Choroid plexus epithelial cell (primary cell): ENCODE results near the gene SSRP1.
A peak's percentile ranks its signal among the peaks of the same experiment; 100 is the strongest.

ENCODE experiments used
- DNase-seq: peaks from one replicate; pipeline ENCODE4 v3.0.0-alpha.2; 2010; ENCODE audit warnings: low read depth
- H3K4me3 ChIP-seq: 2 replicates; pipeline ENCODE4 v1.5.1; 2011; ENCODE audit warnings: low read depth, mild to moderate bottlenecking, control low read depth, low read length, moderate library complexity
- TF ChIP-seq, protein P1 (sequence below): conservative IDR thresholded peaks from 2 replicates; pipeline ENCODE4 v1.5.1; 2011; ENCODE audit warnings: low read depth, mild to moderate bottlenecking, control low read depth, inconsistent platforms, low read length, moderate library complexity

SSRP1 gene

DNA sequence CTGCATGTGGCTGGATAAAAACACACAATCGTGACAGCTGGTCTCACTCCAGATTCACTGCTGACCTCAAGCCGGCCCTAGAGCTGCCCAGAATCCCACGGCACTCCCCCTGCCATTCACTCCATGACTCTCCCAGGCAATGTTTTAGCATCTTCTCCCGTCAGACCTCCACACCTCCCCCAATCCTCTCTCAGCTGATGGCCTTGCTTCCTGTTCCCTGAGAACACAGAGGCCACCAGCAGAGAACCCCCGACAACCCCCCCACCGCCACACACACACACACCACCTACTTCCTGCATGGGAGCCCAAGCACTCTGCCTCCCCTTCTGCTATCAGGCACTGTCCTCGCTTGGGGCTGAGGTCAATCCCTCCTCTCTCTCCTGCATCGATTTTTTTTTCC lies 20.2 kb downstream of the SSRP1 start:
- TF ChIP-seq, protein P1, sequence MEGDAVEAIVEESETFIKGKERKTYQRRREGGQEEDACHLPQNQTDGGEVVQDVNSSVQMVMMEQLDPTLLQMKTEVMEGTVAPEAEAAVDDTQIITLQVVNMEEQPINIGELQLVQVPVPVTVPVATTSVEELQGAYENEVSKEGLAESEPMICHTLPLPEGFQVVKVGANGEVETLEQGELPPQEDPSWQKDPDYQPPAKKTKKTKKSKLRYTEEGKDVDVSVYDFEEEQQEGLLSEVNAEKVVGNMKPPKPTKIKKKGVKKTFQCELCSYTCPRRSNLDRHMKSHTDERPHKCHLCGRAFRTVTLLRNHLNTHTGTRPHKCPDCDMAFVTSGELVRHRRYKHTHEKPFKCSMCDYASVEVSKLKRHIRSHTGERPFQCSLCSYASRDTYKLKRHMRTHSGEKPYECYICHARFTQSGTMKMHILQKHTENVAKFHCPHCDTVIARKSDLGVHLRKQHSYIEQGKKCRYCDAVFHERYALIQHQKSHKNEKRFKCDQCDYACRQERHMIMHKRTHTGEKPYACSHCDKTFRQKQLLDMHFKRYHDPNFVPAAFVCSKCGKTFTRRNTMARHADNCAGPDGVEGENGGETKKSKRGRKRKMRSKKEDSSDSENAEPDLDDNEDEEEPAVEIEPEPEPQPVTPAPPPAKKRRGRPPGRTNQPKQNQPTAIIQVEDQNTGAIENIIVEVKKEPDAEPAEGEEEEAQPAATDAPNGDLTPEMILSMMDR = no peak
- DNase-seq = peak; percentile 82
- H3K4me3 ChIP-seq = no peak overlapping the region

DNA sequence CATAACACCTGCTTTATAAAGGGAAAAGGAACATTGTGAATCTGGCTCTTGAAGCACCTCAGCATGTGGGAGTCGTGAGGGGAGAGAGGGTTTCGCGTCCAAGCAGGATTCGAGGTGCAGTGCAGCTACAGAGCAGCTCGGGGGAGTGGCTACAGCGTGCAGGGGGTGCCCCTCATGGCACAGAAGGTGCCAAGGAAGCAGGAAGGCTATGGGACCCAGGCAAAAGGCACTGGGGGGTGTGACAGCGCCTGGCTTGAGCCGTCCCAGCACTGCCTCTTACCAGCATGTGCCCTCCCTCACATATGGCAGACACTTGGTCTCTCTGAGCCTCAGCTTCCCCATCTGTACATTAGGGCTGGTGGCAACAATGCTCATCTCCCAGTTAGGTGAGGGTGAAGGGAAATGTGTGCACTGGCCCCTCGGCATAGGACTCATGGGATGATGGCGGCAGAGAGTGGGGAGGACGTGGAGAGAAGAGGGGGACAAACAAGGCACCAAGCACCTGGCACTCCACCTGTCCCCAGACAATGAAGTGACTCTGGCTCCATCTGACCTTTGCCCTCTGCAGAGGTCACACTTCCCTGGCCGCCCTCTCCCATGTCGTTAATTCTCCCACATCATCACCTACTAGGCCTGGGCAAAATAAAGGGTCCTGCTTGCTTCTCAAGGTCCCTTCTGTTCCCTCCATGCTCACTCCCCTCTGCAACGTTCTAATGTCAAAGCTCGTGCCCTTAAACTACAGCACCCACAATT lies 21.3 kb downstream of the SSRP1 start:
- H3K4me3 ChIP-seq = no peak overlapping the region
- TF ChIP-seq, protein P1 = no peak
- DNase-seq = no peak

- DNase-seq = no peak
- TF ChIP-seq, protein P1 = no peak
- H3K4me3 ChIP-seq = no peak overlapping the region
These were observed 21.9 kb downstream of the SSRP1 start for GRCh38 chr11:57313788-57314135.

- no peak for DNase-seq
- H3K4me3 ChIP-seq = no peak overlapping the region
- TF ChIP-seq, protein P1 = no peak
These were observed 22.5 kb downstream of the SSRP1 start for GRCh38 chr11:57313071-57313787.

DNA sequence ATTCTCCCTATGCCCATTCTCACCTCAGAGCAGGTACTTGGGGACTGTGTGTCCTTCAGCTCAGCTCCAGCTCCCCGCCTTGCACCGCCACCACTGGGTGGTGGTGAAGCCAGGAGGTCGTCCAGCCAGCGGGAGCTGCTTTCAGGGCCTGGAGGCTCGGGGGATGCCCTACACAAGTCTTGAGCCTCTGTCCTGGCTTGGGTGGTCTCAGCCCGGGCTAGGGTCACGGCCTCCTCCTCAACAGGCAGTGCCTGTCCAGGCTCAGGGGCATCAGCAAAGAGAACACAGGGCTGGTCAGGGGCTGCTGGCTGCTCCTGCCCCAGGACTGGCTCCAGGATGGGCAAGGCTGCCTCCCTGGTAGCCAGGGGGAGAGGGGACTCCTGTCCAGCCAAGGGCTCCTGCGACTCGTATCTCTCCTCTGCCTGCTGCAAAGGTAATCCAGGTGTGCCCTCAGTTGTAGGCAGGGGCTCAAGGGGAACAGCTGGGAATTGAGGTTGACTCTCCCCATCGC lies 23.1 kb downstream of the SSRP1 start:
- TF ChIP-seq, protein P1 = no peak
- H3K4me3 ChIP-seq = no peak overlapping the region
- no peak for DNase-seq

- peak overlapping the region; percentile 58 for H3K4me3 ChIP-seq
- TF ChIP-seq, protein P1 = no peak
- DNase-seq = peak; percentile 97
These were observed 24.4 kb downstream of the SSRP1 start for GRCh38 chr11:57311109-57311936.
